Uterus (tissue), 4 donors: ENCODE measurements around the gene PRPF19. TPM values are rescaled to one million over a fixed set of nuclear protein-coding genes. Genes with fewer than 3 reads are reported as not detected.

Experiments
- DNase-seq, 2 donors: peaks; one replicate each; pipeline ENCODE4 v3.0.0-alpha.2; 2019 to 2020
- H3K27ac ChIP-seq, 2 donors: fragments of 200-600 bp; sonication (generic); 1 replicate in 1 of 2; 2 replicates in 1 of 2; pipeline ENCODE4 v1.5.1; 2016 to 2018
- H3K27me3 ChIP-seq, 2 donors: fragments of 200-600 bp; sonication (generic); one replicate each; pipeline ENCODE4 v1.5.1; 2018 to 2019; ENCODE audit warnings: control low read depth in 1 of 2
- H3K36me3 ChIP-seq, 2 donors: fragments of 200-600 bp; sonication (generic); one replicate each; pipeline ENCODE4 v1.5.1; 2019; ENCODE audit warnings: control low read depth in 1 of 2
- H3K4me1 ChIP-seq, 2 donors: fragments of 200-600 bp; sonication (generic); one replicate each; pipeline ENCODE4 v1.5.1; 2018 to 2019; ENCODE audit warnings: control low read depth in 1 of 2
- H3K4me3 ChIP-seq, 2 donors: fragments of 200-600 bp; sonication (generic); 1 replicate in 1 of 2; 2 replicates in 1 of 2; pipeline ENCODE4 v1.5.1; 2018 to 2019; ENCODE audit warnings: mild to moderate bottlenecking in 1 of 2
- H3K9me3 ChIP-seq, 2 donors: fragments of 200-600 bp; sonication (generic); one replicate each; pipeline ENCODE4 v1.5.1; 2019; ENCODE audit warnings: control low read depth in 1 of 2
- POLR2A ChIP-seq, 2 donors: fragments of 450-650 bp; IDR thresholded peaks; one replicate each; pipeline ENCODE4 v1.6.1; 2016; ENCODE audit warnings: antibody characterized with exemption in 2 of 2, mild to moderate bottlenecking in 1 of 2, moderate library complexity in 1 of 2
- intact Hi-C: fragments of 100-400 bp; cut with DNase I; formaldehyde crosslinking; loops from one replicate; pipeline ENCODE4 v1.15.1; 2023; ENCODE audit warnings: low total_unique reads
- total RNA-seq, 4 donors: library from RNA; depleted of rRNA in 3 of 4; stranded (reverse); fragments of >200 nt in 3 of 4; gene quantifications; one replicate each; pipeline versions ENCODE4 v1.1.0 to v1.2.4, GENCODE V29; 2014 to 2023
- TF ChIP-seq, protein P1 (sequence below), 4 experiments: fragments of 200-600 bp in 2 of 4; fragments of 450-650 bp in 2 of 4; sonication (generic) in 2 of 4; IDR thresholded peaks; one replicate each; pipeline ENCODE4 v1.5.1; 2016 to 2019; ENCODE audit warnings: antibody characterized with exemption in 4 of 4, mild to moderate bottlenecking in 2 of 4, moderate library complexity in 1 of 4
- donor health status: DM: yes; HTN: yes; CAD: no.

The PRPF19 gene
- total RNA-seq, 4 donors from 2014 or later = 19.4 to 70.1 (median 50.2) TPM

DNA sequence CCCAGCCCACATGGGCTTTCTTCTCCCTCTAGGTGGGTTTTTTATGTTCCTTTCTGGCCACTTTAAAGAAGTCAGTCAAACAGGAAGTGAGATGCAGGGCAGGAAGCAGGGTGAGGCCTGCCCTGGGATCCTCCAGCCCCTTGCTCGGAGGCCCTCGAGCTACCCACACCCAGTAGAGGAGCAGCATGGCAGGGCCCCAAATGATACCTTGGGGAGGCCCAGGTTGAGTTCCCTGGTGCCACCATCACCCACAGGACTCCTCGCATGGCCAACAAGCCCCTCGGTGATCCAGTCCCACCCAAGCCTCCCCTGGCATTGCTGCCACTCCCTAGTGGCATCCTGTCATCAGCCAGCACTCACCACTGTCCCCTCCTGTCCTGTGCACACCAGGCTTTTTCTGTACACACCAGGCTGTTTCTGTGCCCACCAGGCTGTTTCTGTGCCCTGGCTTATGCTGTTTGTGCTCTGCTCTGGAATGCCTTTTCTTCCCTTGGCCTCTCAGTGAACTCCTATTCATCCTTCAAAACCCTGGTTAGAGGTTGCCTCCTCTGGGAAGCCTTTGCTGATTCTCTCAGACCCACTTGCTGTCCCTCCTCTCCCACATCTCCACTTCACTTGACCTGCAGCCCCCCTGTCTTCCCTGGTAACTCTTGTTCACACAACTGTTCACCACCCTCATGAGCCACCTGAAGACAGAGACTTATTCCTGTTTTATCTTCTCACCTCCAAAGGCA is 47.5 kb downstream of the PRPF19 start:
- Histone ChIP-seq H3K4me3 (no peak overlapping the region), H3K4me1 (no peaks in the 10 kb centered on the region), H3K27ac (no peak overlapping the region), H3K9me3 (no peaks in the 10 kb centered on the region), H3K27me3 (no peaks in the 10 kb centered on the region), H3K36me3 (no peaks in the 10 kb centered on the region)
- intact Hi-C loops = no loop called here
- TF ChIP-seq POLR2A (IDR thresholded peaks at IDR 0.05) = no peak
- TF ChIP-seq, protein P1, sequence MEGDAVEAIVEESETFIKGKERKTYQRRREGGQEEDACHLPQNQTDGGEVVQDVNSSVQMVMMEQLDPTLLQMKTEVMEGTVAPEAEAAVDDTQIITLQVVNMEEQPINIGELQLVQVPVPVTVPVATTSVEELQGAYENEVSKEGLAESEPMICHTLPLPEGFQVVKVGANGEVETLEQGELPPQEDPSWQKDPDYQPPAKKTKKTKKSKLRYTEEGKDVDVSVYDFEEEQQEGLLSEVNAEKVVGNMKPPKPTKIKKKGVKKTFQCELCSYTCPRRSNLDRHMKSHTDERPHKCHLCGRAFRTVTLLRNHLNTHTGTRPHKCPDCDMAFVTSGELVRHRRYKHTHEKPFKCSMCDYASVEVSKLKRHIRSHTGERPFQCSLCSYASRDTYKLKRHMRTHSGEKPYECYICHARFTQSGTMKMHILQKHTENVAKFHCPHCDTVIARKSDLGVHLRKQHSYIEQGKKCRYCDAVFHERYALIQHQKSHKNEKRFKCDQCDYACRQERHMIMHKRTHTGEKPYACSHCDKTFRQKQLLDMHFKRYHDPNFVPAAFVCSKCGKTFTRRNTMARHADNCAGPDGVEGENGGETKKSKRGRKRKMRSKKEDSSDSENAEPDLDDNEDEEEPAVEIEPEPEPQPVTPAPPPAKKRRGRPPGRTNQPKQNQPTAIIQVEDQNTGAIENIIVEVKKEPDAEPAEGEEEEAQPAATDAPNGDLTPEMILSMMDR (IDR thresholded peaks at IDR 0.05) = no peak
- no peak for DNase-seq

DNA sequence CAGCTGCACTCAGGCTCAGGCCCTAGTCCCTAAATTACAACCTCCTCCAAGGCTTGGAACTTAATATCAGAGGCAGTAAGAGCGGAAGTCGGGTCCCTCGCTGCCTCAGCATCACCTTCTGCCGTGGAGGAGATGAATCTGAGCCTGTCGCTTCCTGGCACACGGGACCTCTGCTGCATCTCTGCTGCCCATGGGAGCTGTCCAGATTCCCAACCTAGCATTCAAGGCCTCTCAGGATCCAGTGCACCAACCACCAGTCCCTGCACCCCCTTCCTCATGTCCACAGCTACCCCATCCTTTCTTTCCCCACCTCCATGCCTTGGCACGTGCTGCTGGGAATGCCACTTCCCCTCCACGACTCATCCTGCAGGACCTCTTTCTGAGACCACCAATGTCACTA is 48.1 kb downstream of the PRPF19 start:
- Histone ChIP-seq H3K36me3 (no peaks in the 10 kb centered on the region), H3K9me3 (no peaks in the 10 kb centered on the region), H3K27me3 (no peaks in the 10 kb centered on the region), H3K27ac (no peak overlapping the region), H3K4me1 (no peaks in the 10 kb centered on the region), H3K4me3 (no peak overlapping the region)
- intact Hi-C loops = no loop called here
- no peak for DNase-seq
- TF ChIP-seq, protein P1 (IDR thresholded peaks at IDR 0.05) = no peak
- no peak for TF ChIP-seq POLR2A (IDR thresholded peaks at IDR 0.05)

DNA sequence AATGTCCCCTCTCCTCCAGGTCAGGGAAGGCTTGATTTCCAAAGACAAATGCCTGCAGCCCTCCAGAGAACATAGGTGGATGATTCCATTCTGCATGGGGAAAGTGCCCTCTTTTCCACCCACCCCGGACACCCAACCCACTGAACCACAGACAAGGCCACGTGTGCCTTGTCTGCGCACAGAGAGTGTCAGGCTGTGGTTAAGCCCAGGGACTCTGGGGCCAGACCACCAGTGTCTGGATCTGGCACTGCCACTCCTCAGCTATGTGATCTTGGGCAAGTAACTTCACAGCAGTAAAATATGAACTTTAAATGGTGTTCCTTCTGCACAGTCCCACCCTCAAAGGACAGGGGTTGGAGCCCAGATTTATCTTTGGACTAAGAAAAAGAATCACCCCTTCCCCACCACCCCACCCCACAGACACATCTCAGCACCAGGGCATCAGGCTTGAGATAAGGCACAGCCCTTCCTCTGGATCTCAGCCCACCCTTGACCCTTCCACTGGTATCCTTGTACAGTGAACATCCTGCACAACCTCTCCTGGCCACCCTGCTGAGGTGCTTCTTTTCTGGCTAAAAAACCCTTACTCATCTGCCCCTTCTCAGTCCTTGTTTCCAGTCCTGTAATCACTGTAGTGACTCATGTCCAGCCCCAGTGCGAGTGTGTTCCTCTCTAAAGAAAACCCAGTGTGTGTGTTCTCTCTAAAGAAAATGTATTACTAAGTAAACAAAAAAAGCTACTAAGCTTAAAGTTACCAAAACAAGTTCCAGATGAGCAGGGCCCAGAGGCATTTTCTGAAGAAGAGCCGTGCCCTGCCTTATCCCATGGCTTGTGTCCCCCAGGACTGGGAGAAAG is 48.8 kb downstream of the PRPF19 start:
- Histone ChIP-seq H3K27me3 (no peaks in the 10 kb centered on the region), H3K4me1 (no peaks in the 10 kb centered on the region), H3K9me3 (no peaks in the 10 kb centered on the region), H3K36me3 (no peaks in the 10 kb centered on the region), H3K4me3 (no peak overlapping the region), H3K27ac (no peak overlapping the region)
- no peak for DNase-seq
- TF ChIP-seq, protein P1 (IDR thresholded peaks at IDR 0.05) = no peak
- intact Hi-C loops = no loop called here

DNA sequence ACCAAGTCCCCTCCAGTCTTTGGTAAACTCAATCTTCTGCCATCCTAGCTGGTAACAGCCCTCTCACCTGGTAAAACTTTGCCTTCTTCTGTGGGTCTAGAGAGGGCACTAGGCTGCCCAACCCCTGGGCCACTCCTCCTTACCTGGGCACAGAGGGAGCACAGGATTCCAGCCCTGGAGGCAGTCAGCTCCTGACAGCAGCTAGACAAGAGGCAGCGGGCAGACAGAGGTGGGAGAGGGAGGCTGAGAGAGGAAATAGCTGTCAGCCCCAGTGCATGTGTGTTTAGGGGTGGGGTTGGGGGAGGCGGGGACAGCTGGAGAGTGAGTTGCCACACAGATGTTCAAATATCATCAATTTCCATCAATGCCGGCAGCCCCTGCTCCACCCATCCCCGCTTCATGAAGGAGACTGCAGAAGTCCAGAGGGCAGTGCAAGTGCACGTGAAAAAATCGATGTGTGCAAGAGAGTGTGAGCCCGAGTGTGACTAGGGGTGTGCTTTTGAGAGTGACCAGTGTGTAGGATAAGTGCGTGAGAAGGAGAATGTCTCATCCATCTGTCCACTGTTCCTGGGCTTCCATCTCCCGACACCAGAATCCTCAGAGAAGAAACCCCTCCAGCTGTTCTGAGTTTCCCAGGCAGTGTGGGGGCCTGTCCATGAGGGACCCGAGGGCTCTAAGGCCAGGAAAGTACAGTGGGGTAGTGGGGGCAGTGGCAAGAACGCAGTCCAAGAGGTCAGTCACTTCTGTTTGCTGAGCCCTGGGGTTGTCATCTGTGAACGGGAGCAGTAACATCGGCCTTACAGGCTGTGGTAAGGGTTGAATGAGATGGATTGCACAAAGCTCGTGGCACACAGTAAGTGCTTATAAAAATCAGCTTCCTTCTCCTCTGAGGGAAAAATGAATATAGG is 50.4 kb downstream of the PRPF19 start, which contains the start of gene PTGDR2:
Gene PTGDR2, minus strand, starts transcription at position 225 of the 908 bp plus-strand sequence. CDS start 2,228 bp downstream, outside the sequence.
- DNase-seq = no peak
- Histone ChIP-seq H3K4me3 (no peak within 1 kb of the TSS), H3K4me1 (no peaks in the 10 kb centered on the region), H3K27me3 (no peaks in the 10 kb centered on the region), H3K9me3 (no peaks in the 10 kb centered on the region), H3K36me3 (no peaks in the 10 kb centered on the region), H3K27ac (no peak within 1 kb of the TSS)
- intact Hi-C loops = no loop called here
- TF ChIP-seq POLR2A (IDR thresholded peaks at IDR 0.05) = no peak
- TF ChIP-seq, protein P1 (IDR thresholded peaks at IDR 0.05) = no peak
